Fibroblast of lung (primary cell): ENCODE measurements around the gene GRIN3B. TPM values are rescaled to one million over a fixed set of nuclear protein-coding genes. Genes with fewer than 3 reads are reported as not detected.

ENCODE experiments used
- DNase-seq, 2 donors: peaks; one replicate each; pipeline versions ENCODE4 v3.0.0 to v3.0.0-alpha.2; 2010; ENCODE audit warnings: low read depth in 2 of 2
- H2AFZ ChIP-seq: 2 replicates; pipeline ENCODE4 v1.5.1; 2012; ENCODE audit warnings: low read length, control low read depth, inconsistent platforms
- H3K27ac ChIP-seq: 2 replicates; pipeline ENCODE4 v1.5.1; 2011; ENCODE audit warnings: low read length, control low read depth; ENCODE audit not compliant: insufficient read depth
- H3K27me3 ChIP-seq: 2 replicates; pipeline ENCODE4 v1.5.1; 2011; ENCODE audit warnings: mild to moderate bottlenecking, low read length; ENCODE audit not compliant: control insufficient read depth, insufficient read depth
- H3K36me3 ChIP-seq: 2 replicates; pipeline ENCODE4 v1.5.1; 2011; ENCODE audit warnings: low read length; ENCODE audit not compliant: control insufficient read depth, insufficient read depth
- H3K4me1 ChIP-seq: 2 replicates; pipeline ENCODE4 v1.5.1; 2011; ENCODE audit warnings: low read length; ENCODE audit not compliant: control insufficient read depth, insufficient read depth; ENCODE audit errors: extremely low read depth
- H3K4me2 ChIP-seq: 2 replicates; pipeline ENCODE4 v1.5.1; 2011; ENCODE audit warnings: low read length, control low read depth; ENCODE audit not compliant: insufficient read depth; ENCODE audit errors: extremely low read depth
- H3K4me3 ChIP-seq, 4 experiments: fragments of 200-600 bp in 1 of 4; sonication (generic) in 1 of 4; replicated peaks in 1 of 4; 2 replicates each; pipeline ENCODE4 v1.5.1; 2011 to 2016; ENCODE audit warnings: low read length in 4 of 4, low read depth in 3 of 4, mild to moderate bottlenecking in 3 of 4, control low read depth in 2 of 4, inconsistent platforms in 1 of 4, mixed read lengths in 1 of 4; ENCODE audit not compliant: insufficient read depth in 1 of 4; ENCODE audit errors: control extremely low read depth in 1 of 4
- H3K79me2 ChIP-seq: 2 replicates; pipeline ENCODE4 v1.5.1; 2012; ENCODE audit warnings: mild to moderate bottlenecking, low read length, inconsistent platforms; ENCODE audit not compliant: control insufficient read depth, insufficient read depth
- H3K9ac ChIP-seq: 2 replicates; pipeline ENCODE4 v1.5.1; 2011; ENCODE audit warnings: mild to moderate bottlenecking, low read length, control low read depth; ENCODE audit not compliant: insufficient read depth
- H3K9me3 ChIP-seq: 2 replicates; pipeline ENCODE4 v1.5.1; 2012; ENCODE audit warnings: low read depth, low read length; ENCODE audit not compliant: control insufficient read depth, insufficient read depth
- H4K20me1 ChIP-seq: 2 replicates; pipeline ENCODE4 v1.5.1; 2011; ENCODE audit warnings: low read length; ENCODE audit not compliant: control insufficient read depth, insufficient read depth; ENCODE audit errors: extremely low read depth
- EZH2 ChIP-seq: IDR thresholded peaks from 2 replicates; pipeline ENCODE4 v1.5.1; 2012; ENCODE audit warnings: low read length, control low read depth, mild to moderate bottlenecking; ENCODE audit errors: missing control alignments
- polyA plus RNA-seq, 2 donors: library from polyadenylated mRNA; depleted of rRNA in 1 of 2; stranded (reverse) in 1 of 2; unstranded in 1 of 2; fragments of >200 nt; gene quantifications; 2 replicates each; pipeline ENCODE4 v1.2.1, GENCODE V29; 2011 to 2012; ENCODE audit warnings: missing spikeins in 1 of 2
- total RNA-seq: library from RNA; depleted of rRNA; stranded (reverse); fragments of >200 nt; gene quantifications from 2 replicates; pipeline ENCODE4 v1.2.1, GENCODE V29; 2014
- TF ChIP-seq, protein P1 (sequence below), 2 donors: IDR thresholded peaks in 1 of 2; conservative IDR thresholded peaks in 1 of 2; 1 replicate in 1 of 2; 2 replicates in 1 of 2; pipeline ENCODE4 v1.5.1; 2011 to 2012; ENCODE audit warnings: low read length in 2 of 2, control low read depth in 1 of 2, inconsistent platforms in 1 of 2, low read depth in 1 of 2, mild to moderate bottlenecking in 1 of 2

Gene GRIN3B
- total and polyA plus RNA-seq, 2 donors (not counting 1 experiment from before 2014, with no cell fraction given), result 0.12 to 0.66 TPM

DNA sequence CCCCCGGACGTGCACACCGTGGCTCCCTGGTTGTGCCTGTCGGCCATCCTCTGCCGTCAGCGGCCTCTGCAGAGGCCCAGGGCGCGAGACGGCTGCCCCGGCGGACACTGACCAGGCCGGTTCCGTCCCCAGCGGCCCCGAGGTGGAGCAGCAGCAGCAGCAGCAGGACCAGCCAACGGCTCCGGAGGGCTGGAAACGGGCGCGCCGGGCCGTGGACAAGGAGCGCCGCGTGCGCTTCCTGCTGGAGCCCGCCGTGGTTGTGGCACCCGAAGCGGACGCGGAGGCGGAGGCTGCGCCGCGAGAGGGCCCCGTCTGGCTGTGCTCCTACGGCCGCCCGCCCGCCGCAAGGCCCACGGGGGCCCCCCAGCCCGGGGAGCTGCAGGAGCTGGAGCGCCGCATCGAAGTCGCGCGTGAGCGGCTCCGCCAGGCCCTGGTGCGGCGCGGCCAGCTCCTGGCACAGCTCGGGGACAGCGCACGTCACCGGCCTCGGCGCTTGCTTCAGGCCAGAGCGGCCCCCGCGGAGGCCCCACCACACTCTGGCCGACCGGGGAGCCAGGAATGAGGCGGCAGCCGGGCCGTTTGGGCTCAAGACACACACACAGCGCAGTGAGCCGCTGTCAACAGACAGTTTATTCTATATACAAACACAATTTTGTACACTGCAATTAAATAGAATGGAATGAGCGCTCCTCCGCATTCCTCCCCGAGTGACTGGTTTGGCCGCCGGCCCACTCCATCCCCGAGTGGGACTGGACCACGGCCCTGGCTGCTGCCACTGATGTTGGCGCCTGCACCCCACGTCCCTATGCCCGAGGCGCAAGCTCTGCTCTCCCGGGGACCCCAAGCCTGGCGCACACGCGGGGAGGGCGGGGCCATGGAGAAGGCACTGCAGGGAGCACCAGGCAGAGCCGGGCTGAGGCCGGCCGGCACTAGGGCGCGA lies 9.1 kb downstream of the GRIN3B start:
- DNase-seq, result peak in 1 of 2 donors; percentile 92
- Histone ChIP-seq H3K27ac (peak overlapping the region; percentile 76), H3K4me1 (peaks cover 16% of the 10 kb centered on the region), H3K9me3 (no peaks in the 10 kb centered on the region), H3K9ac (peak overlapping the region; percentile 55), H3K27me3 (no peaks in the 10 kb centered on the region), H3K36me3 (peaks cover 19% of the 10 kb centered on the region), H4K20me1 (no peaks in the 10 kb centered on the region), H3K4me2 (peak overlapping the region; percentile 48), H3K79me2 (peaks cover 18% of the 10 kb centered on the region), H3K4me3 (peak overlapping the region in 1 of 4 experiments; percentile 22), H2AFZ (no peak overlapping the region)
- TF ChIP-seq, protein P1, sequence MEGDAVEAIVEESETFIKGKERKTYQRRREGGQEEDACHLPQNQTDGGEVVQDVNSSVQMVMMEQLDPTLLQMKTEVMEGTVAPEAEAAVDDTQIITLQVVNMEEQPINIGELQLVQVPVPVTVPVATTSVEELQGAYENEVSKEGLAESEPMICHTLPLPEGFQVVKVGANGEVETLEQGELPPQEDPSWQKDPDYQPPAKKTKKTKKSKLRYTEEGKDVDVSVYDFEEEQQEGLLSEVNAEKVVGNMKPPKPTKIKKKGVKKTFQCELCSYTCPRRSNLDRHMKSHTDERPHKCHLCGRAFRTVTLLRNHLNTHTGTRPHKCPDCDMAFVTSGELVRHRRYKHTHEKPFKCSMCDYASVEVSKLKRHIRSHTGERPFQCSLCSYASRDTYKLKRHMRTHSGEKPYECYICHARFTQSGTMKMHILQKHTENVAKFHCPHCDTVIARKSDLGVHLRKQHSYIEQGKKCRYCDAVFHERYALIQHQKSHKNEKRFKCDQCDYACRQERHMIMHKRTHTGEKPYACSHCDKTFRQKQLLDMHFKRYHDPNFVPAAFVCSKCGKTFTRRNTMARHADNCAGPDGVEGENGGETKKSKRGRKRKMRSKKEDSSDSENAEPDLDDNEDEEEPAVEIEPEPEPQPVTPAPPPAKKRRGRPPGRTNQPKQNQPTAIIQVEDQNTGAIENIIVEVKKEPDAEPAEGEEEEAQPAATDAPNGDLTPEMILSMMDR (conservative IDR thresholded peaks at IDR 0.05 in 1 of 2, IDR thresholded peaks at IDR 0.05 in 1 of 2; ENCODE audit: low read depth in 1 of 2, low read length in 2 of 2), result no peak
- TF ChIP-seq EZH2, result no peak

DNA sequence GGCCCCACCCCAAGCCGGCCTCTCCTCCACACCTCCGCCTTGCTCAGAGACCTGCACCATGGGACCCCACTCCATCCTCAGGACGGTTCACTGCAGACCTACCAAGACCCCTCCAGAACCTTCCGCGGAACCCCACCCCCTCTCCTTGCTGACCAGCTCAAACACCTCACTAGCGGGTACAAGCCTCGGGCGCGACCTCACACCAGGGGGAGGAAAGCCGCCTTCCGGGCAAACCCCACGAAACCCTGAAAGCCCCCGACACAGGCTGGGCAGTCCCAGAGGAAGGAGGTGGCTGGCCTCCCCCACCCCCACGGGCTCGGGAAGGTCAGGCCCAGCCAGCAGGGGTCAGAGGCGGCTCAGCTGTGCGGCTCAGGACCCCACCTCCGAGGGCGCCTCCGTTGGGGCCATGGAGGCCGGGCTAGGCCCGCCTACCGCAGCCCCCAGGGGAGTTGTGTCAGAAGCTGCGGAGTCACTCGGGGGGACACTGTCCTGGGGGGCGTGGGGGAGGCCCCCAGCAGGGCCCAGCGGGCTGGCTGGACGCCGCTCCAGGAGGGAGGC lies 9.8 kb downstream of the GRIN3B start:
- Histone ChIP-seq H3K9ac (no peak overlapping the region), H2AFZ (no peak overlapping the region), H3K27me3 (no peaks in the 10 kb centered on the region), H3K36me3 (peaks cover 22% of the 10 kb centered on the region), H3K27ac (peak overlapping the region; percentile 76), H3K4me2 (peak overlapping the region; percentile 48), H3K9me3 (no peaks in the 10 kb centered on the region), H3K4me3 (no peak overlapping the region), H3K79me2 (peaks cover 26% of the 10 kb centered on the region), H3K4me1 (peaks cover 16% of the 10 kb centered on the region), H4K20me1 (no peaks in the 10 kb centered on the region)
- DNase-seq, result no peak
- no peak for TF ChIP-seq EZH2
- TF ChIP-seq, protein P1 (conservative IDR thresholded peaks at IDR 0.05 in 1 of 2, IDR thresholded peaks at IDR 0.05 in 1 of 2; ENCODE audit: low read depth in 1 of 2, low read length in 2 of 2), result no peak
